Measurements from ENCODE around the gene FLT3LG.

The FLT3LG gene

DNA sequence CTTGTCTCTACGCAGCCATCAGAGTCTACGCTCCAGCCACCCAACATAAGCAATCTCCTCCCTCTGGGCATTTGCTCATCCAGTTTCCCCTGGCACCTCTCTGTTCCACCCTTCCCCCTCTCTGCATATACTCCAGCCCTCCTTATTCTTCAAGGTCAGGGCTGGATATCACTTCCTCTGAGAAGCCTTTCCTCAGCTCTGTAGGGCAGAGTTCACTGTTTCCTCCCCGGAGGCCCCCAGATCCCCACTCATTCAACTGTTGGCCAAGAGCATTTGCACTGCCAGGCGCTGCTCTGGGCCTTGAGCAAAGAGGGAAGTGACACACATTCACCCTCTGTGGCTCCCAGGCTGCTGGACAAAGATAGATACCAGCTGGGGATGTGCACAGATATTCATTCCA is 41.8 kb downstream of the FLT3LG start:
- peak; percentile 14 for DNase-seq (ENCODE audit: extremely low spot score)
- POLR2A ChIA-PET: no interaction called here
- CTCF ChIA-PET: interaction anchor here (0.7 to 2.9 kb wide), 3 partner anchors 31 to 55 kb away, joined by 4 to 12 read pairs (median 5); no protein-coding TSS in a partner anchor
- TF ChIP-seq, protein P1, sequence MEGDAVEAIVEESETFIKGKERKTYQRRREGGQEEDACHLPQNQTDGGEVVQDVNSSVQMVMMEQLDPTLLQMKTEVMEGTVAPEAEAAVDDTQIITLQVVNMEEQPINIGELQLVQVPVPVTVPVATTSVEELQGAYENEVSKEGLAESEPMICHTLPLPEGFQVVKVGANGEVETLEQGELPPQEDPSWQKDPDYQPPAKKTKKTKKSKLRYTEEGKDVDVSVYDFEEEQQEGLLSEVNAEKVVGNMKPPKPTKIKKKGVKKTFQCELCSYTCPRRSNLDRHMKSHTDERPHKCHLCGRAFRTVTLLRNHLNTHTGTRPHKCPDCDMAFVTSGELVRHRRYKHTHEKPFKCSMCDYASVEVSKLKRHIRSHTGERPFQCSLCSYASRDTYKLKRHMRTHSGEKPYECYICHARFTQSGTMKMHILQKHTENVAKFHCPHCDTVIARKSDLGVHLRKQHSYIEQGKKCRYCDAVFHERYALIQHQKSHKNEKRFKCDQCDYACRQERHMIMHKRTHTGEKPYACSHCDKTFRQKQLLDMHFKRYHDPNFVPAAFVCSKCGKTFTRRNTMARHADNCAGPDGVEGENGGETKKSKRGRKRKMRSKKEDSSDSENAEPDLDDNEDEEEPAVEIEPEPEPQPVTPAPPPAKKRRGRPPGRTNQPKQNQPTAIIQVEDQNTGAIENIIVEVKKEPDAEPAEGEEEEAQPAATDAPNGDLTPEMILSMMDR (IDR thresholded peaks at IDR 0.05; ENCODE audit: control extremely low read depth, extremely low read depth, low read depth, missing control alignments): no peak

DNA sequence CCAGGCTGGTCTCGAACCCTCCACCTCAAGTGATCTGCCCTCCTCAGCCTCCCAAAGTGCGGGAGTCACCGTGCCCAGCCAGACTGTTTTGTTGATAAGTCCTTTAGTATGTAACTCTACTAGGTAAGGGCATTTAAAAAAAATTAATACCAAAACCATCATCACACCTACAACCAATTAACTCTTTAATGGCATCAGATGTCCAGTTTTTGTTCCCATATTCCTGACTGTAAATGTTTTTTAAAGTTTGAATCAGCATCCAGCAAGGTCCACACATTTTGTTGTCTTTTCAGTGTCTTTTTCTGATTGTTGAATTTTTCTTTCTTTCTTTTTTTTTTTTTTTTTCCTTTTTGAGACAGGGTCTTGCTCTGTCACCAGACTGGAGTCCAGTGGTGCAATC is 44.0 kb downstream of the FLT3LG start:
- CTCF ChIA-PET: interaction anchor here (1.0 to 1.6 kb wide), 2 partner anchors 12 to 62 kb away, joined by 3 to 6 read pairs; no protein-coding TSS in a partner anchor
- TF ChIP-seq, protein P1 (IDR thresholded peaks at IDR 0.05; ENCODE audit: control extremely low read depth, extremely low read depth, low read depth, missing control alignments): no peak
- POLR2A ChIA-PET: no interaction called here
- DNase-seq (ENCODE audit: extremely low spot score): no peak

DNA sequence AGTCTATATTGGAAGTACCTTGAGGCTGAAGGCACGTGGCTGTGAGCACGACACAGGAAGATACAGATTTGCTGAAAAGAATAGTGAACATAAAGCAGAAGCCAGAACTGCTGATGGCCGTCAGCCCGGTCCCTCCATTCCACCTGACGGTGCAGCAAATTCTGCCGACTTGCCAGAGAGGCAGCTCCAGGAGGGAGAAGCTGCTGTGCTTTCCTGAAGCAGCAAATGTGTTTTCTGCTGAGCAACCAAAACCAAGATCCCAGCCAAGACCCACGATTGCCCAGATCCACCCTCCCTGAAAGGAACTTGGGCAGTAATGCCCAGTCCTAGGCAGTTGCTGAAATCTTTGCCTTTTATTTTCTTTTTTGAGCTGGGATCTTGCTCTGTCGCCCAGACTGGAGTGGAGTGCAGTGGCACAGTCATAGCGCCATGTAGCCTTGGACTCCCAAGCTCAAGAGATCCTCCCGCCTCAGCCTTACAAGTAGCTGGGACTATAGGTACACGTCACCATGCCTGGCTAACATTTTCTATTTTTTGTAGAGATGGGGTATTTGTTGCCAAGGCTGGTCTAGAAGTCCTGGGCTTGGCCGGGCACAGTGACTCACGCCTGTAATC is 46.8 kb downstream of the FLT3LG start:
- TF ChIP-seq, protein P1 (IDR thresholded peaks at IDR 0.05; ENCODE audit: control extremely low read depth, extremely low read depth, low read depth, missing control alignments): no peak
- ChIA-PET POLR2A (interaction anchor here (0.7 kb wide), 1 partner anchor 373 kb away, joined by 4 read pairs; no protein-coding TSS in a partner anchor), CTCF (interaction anchor here (0.9 to 1.4 kb wide), 4 partner anchors 14 to 50 kb away, joined by 3 to 7 read pairs (median 4); no protein-coding TSS in a partner anchor)
- DNase-seq (ENCODE audit: extremely low spot score): no peak

DNA sequence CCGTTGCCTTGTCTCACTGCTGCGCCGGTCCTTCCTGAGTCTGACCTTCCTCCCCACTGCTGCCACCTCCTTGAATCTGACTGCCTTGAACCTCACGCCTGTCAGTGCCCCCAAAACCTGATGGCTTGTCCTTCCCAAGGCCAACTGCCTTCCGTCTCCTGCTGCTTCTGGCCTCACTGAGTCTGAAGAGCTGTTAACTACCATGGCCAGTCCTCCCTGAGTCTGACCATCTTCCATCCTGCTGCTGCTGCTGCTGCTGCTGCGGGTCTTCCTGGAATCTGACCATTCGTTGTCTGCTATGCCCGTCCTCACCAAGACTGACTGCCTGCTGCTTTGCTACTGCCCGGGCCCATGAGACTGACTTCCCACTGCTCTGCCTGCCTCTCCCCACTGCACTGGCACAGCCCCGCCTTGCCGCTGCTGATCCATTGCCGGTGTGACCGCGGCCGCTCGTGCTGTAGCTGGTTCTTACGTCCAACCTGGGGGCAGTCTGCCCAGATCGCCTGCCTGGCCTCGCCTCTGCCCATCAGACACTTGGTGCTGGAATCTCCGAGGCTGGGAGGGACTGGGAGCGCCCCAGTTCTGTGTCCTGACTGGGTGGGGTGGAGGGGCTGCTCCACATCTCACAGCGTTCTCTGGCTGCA is 50.9 kb downstream of the FLT3LG start:
- POLR2A ChIA-PET: no interaction called here
- no peak for DNase-seq (ENCODE audit: extremely low spot score)
- CTCF ChIA-PET: interaction anchor here (1.8 kb wide), 1 partner anchor 45 kb away, joined by 5 read pairs; no protein-coding TSS in a partner anchor
- TF ChIP-seq, protein P1 (IDR thresholded peaks at IDR 0.05; ENCODE audit: control extremely low read depth, extremely low read depth, low read depth, missing control alignments): no peak

DNA sequence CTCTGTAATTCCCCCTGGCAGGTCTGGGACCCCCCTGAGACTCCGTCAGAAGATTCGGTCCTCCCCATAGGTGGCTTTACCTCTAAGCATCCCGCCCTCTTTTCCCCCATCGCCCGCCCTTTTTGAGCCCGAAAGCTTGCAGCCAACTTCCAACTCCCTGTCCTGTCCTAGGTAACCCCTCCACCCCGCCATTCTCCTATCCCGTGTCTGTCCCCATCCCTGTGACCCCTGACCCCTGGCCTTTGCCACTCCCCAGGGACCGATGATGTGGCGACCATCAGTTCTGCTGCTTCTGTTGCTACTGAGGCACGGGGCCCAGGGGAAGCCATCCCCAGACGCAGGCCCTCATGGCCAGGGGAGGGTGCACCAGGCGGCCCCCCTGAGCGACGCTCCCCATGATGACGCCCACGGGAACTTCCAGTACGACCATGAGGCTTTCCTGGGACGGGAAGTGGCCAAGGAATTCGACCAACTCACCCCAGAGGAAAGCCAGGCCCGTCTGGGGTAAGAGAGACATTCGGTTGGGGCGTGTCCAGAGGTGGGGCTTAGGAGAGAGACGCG is 54.3 kb downstream of the FLT3LG start:
- TF ChIP-seq, protein P1 (IDR thresholded peaks at IDR 0.05; ENCODE audit: control extremely low read depth, extremely low read depth, low read depth, missing control alignments): no peak
- no peak for DNase-seq (ENCODE audit: extremely low spot score)
- CTCF ChIA-PET: interaction anchor here (1.0 to 1.6 kb wide), 3 partner anchors 15 to 42 kb away, joined by 4 to 8 read pairs (median 6); no protein-coding TSS in a partner anchor
- POLR2A ChIA-PET: interaction anchor here (0.5 kb wide), 1 partner anchor 58 kb away, joined by 5 read pairs; no protein-coding TSS in a partner anchor

DNA sequence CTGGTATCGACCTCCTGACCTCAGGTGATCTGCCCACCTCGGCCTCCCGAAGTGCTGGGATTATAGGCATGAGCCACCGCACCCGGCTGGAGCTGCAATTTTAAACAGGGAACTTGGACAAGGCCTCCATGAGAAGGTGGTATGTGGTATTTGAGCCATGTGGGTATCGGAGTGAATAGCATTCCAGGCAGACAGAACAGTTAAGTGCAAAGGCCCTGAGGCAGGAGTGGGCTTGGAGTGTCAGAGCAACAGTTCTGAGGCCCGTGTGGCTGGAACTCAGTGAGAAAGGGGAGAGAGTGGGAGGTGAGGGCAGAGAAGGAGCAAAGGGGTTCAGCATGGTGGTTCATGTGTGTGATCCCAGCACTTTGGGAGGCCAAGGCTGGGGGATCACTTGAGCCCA is 56.7 kb downstream of the FLT3LG start:
- no peak for DNase-seq (ENCODE audit: extremely low spot score)
- POLR2A ChIA-PET: no interaction called here
- TF ChIP-seq, protein P1 (IDR thresholded peaks at IDR 0.05; ENCODE audit: control extremely low read depth, extremely low read depth, low read depth, missing control alignments): no peak
- CTCF ChIA-PET: interaction anchor here (1.4 to 2.1 kb wide), 2 partner anchors 16 to 57 kb away, joined by 4 to 12 read pairs; partner anchors contain the start of gene FLT3LG

Data from GM10248 (cell line).